Measurements from ENCODE around the gene ANKFY1.

DNA sequence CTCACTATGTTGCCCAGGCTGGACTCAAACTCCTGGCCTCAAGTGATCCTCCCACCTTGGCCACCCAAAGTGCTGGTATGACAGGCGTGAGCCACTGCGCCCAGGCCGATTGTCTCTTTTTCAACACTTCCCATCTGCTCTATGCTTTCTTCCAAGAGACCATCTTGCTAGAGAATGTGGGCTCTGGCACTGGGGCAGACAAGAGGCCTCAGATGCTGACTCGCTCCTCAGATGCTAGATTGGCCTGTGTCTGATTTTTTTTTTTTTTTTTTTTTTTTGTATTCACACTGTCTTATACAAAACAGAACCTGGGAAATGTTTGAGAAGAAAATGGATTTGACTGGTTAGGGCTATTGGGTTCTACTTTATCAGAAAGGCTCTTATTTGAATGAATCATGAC lies 62.6 kb downstream of the ANKFY1 start:
- TF ChIP-seq ZNF24 (tag by site-specific recombination; IDR thresholded peaks at IDR 0.05) (no peak), ZFP41 (tag by site-specific recombination; IDR thresholded peaks at IDR 0.05; ENCODE audit: borderline replicate concordance) (no peak), PRDM1 (tag by site-specific recombination; IDR thresholded peaks at IDR 0.05) (no peak), ZNF664 (tag by site-specific recombination; IDR thresholded peaks at IDR 0.05) (no peak), ZNF530 (tag by site-specific recombination; IDR thresholded peaks at IDR 0.05; ENCODE audit: low read depth) (no peak), YY1 (tag by site-specific recombination; IDR thresholded peaks at IDR 0.05) (no peak)
- TF ChIP-seq, protein P1, sequence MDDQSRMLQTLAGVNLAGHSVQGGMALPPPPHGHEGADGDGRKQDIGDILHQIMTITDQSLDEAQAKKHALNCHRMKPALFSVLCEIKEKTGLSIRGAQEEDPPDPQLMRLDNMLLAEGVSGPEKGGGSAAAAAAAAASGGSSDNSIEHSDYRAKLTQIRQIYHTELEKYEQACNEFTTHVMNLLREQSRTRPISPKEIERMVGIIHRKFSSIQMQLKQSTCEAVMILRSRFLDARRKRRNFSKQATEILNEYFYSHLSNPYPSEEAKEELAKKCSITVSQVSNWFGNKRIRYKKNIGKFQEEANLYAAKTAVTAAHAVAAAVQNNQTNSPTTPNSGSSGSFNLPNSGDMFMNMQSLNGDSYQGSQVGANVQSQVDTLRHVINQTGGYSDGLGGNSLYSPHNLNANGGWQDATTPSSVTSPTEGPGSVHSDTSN (CRISPR knock-in tag; IDR thresholded peaks at IDR 0.05): no peak
- TF ChIP-seq, protein P2, sequence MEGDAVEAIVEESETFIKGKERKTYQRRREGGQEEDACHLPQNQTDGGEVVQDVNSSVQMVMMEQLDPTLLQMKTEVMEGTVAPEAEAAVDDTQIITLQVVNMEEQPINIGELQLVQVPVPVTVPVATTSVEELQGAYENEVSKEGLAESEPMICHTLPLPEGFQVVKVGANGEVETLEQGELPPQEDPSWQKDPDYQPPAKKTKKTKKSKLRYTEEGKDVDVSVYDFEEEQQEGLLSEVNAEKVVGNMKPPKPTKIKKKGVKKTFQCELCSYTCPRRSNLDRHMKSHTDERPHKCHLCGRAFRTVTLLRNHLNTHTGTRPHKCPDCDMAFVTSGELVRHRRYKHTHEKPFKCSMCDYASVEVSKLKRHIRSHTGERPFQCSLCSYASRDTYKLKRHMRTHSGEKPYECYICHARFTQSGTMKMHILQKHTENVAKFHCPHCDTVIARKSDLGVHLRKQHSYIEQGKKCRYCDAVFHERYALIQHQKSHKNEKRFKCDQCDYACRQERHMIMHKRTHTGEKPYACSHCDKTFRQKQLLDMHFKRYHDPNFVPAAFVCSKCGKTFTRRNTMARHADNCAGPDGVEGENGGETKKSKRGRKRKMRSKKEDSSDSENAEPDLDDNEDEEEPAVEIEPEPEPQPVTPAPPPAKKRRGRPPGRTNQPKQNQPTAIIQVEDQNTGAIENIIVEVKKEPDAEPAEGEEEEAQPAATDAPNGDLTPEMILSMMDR (tag by site-specific recombination; IDR thresholded peaks at IDR 0.05): no peak
- TF ChIP-seq, protein P3, sequence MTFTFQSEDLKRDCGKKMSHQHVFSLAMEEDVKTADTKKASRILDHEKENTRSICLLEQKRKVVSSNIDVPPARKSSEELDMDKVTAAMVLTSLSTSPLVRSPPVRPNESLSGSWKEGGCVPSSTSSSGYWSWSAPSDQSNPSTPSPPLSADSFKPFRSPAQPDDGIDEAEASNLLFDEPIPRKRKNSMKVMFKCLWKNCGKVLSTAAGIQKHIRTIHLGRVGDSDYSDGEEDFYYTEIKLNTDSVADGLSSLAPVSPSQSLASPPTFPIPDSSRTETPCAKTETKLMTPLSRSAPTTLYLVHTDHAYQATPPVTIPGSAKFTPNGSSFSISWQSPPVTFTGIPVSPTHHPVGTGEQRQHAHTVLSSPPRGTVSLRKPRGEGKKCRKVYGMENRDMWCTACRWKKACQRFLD (tag by site-specific recombination; IDR thresholded peaks at IDR 0.05): no peak

All from HEK293 (cell line).